Left kidney (tissue), 8 donors: ENCODE results near the gene OPA3. TPM values are rescaled to one million over a fixed set of nuclear protein-coding genes. Genes with fewer than 3 reads are reported as not detected.
"Not testable (repeated sequence)": the region's sequence is repeated elsewhere in the genome, so short reads cannot be mapped to it uniquely, and the experiment has no call there.

Experiments used
- DNase-seq: peaks from one replicate; pipeline ENCODE4 v3.0.0-alpha.2; 2013
- long read RNA-seq, 8 donors: transcript quantifications; one replicate each; lab custom pipeline, GENCODE V29; 2026
- polyA plus RNA-seq: library from polyadenylated mRNA; unstranded; fragments of 120-200 nt; gene quantifications from one replicate; pipeline ENCODE4 v1.2.1, GENCODE V29; 2013; ENCODE audit not compliant: insufficient read length

The OPA3 gene
- polyA plus RNA-seq: 11.2 TPM
- long read RNA-seq, donor 1, full-length matches to known transcripts: 5 of 5 reads
- long read RNA-seq, donor 1, partial matches to known transcripts: 0 of 5 reads
- long read RNA-seq, donor 1, other reads (novel, unspliced or antisense): 0 of 5 reads
- long read RNA-seq, donor 2, full-length matches to known transcripts: 4 of 4 reads
- long read RNA-seq, donor 2, partial matches to known transcripts: 0 of 4 reads
- long read RNA-seq, donor 2, other reads (novel, unspliced or antisense): 0 of 4 reads
- long read RNA-seq, donor 3, full-length matches to known transcripts: 2 of 2 reads
- long read RNA-seq, donor 3, partial matches to known transcripts: 0 of 2 reads
- long read RNA-seq, donor 3, other reads (novel, unspliced or antisense): 0 of 2 reads
- long read RNA-seq, donor 4: 0 reads
- long read RNA-seq, donor 5, full-length matches to known transcripts: 6 of 6 reads
- long read RNA-seq, donor 5, partial matches to known transcripts: 0 of 6 reads
- long read RNA-seq, donor 5, other reads (novel, unspliced or antisense): 0 of 6 reads
- long read RNA-seq, donor 6, full-length matches to known transcripts: 2 of 2 reads
- long read RNA-seq, donor 6, partial matches to known transcripts: 0 of 2 reads
- long read RNA-seq, donor 6, other reads (novel, unspliced or antisense): 0 of 2 reads
- long read RNA-seq, donor 7, full-length matches to known transcripts: 4 of 4 reads
- long read RNA-seq, donor 7, partial matches to known transcripts: 0 of 4 reads
- long read RNA-seq, donor 7, other reads (novel, unspliced or antisense): 0 of 4 reads
- long read RNA-seq, donor 8: 0 reads

- peak; percentile 100 for DNase-seq
Observed at GRCh38 chr19:45584332-45585157, at the start of gene OPA3. Gene OPA3 (minus strand): TSS chr19:45584802. CDS start chr19:45584764, 38 bp downstream.

- no peak for DNase-seq
Observed at GRCh38 chr19:45632468-45633196, 48.0 kb upstream of the OPA3 start.

GRCh38 chr19:45630463-45630862 is 45.9 kb upstream of the OPA3 start:
- no peak for DNase-seq

GRCh38 chr19:45629704-45630103 is 45.1 kb upstream of the OPA3 start:
- DNase-seq: no peak

GRCh38 chr19:45628219-45628618 is 43.6 kb upstream of the OPA3 start:
- DNase-seq: not testable (repeated sequence)

GRCh38 chr19:45623984-45624383 is 39.4 kb upstream of the OPA3 start:
- DNase-seq: no peak

GRCh38 chr19:45621976-45622503 is 37.4 kb upstream of the OPA3 start:
- DNase-seq: no peak

- DNase-seq: no peak
Observed at GRCh38 chr19:45621389-45621788, 36.8 kb upstream of the OPA3 start.

- no peak for DNase-seq
Observed at GRCh38 chr19:45616704-45617017, 32.1 kb upstream of the OPA3 start.

- DNase-seq: peak; percentile 97
Observed at GRCh38 chr19:45615795-45616703, 31.4 kb upstream of the OPA3 start.

GRCh38 chr19:45615056-45615455 is 30.5 kb upstream of the OPA3 start:
- DNase-seq: not testable (repeated sequence)

- no peak for DNase-seq
Observed at GRCh38 chr19:45613926-45614725, 29.5 kb upstream of the OPA3 start.

GRCh38 chr19:45608948-45609347 is 24.3 kb upstream of the OPA3 start:
- no peak for DNase-seq

- DNase-seq: peak; percentile 85
Observed at GRCh38 chr19:45607071-45608029, 22.7 kb upstream of the OPA3 start.

- DNase-seq: no peak
Observed at GRCh38 chr19:45601524-45602374, 17.1 kb upstream of the OPA3 start, which contains the start of gene GPR4. Gene GPR4 (minus strand): TSS chr19:45602212. CDS start chr19:45591866, 10,346 bp downstream.

GRCh38 chr19:45601115-45601514 is 16.5 kb upstream of the OPA3 start:
- no peak for DNase-seq

- DNase-seq: no peak
Observed at GRCh38 chr19:45600340-45600885, 15.8 kb upstream of the OPA3 start.
